Measurements from ENCODE around the gene GRID1. TPM values are rescaled to one million over a fixed set of nuclear protein-coding genes. Genes with fewer than 3 reads are reported as not detected.

GRID1 gene
- total RNA-seq, 1 experiment from 2014 or later = not detected

DNA sequence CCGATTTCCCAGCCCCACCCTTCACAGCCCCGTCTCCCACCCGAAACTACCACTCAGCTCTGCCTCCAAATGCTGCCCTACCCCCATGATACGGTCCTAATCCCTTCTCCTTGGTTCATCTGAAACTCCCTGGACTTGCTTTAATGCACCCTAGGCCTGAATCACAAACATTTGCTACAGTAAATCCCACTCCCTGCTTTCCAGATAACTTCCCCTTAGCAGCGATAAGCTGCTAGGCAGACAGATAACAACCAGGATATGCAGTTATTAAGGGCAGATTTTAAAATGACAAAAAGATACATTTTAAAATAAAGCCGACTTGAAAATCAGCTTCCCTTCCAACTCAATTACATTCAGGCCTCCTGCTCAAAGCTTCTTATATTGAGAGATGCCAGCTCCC is 514.7 kb downstream of the GRID1 start:
- H3K9ac ChIP-seq (ENCODE audit: low read length) = no peak overlapping the region
- CTCF ChIA-PET = no interaction called here
- BruUV-seq (replicated peaks) = no TSS peak

DNA sequence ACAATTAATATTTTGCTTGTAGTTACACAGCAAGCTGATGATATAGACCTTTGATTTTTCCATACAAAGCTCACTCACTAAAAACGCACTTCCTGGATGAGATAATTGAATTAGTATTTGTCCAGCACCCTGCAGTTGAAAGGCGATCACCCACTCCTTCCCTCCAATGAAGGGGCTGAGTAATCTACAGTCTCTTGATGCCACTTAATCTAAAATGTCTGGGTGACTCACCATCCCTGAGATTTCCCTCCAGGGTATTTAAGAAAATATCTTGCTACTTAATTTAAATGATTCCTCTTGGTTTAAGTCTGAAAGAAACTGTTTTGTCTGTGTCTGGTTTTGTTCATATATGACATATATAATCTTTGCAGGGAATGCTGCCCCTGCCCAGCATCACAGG is 515.3 kb downstream of the GRID1 start:
- Histone ChIP-seq H2AFZ (ENCODE audit: low read length) (no peak overlapping the region), H3K9ac (ENCODE audit: low read length) (no peak overlapping the region), H3K9me2 (replicated peaks; ENCODE audit: low read length) (no peaks in the 10 kb centered on the region), H3K4me1 (ENCODE audit: insufficient read depth, low read length) (no peaks in the 10 kb centered on the region), H3K9me3 (ENCODE audit: low read length) (no peaks in the 10 kb centered on the region), H3K27me3 (ENCODE audit: low read length) (no peaks in the 10 kb centered on the region), H3K4me3 (ENCODE audit: low read length) (no peak overlapping the region), H3K4me2 (ENCODE audit: low read length) (no peak overlapping the region), H3K36me3 (ENCODE audit: low read depth, low read length) (no peaks in the 10 kb centered on the region), H3K79me2 (ENCODE audit: low read length) (no peaks in the 10 kb centered on the region), H4K20me1 (ENCODE audit: low read length) (no peaks in the 10 kb centered on the region), H3F3A (ENCODE audit: low read length, unreplicated experiment) (no peaks in the 10 kb centered on the region), H3K27ac (ENCODE audit: low read length) (no peak overlapping the region)
- POLR2A ChIA-PET (ENCODE audit: unreplicated experiment) = no interaction called here
- DNase-seq (no peak), ATAC-seq (no peak)
- TF ChIP-seq, protein P1, sequence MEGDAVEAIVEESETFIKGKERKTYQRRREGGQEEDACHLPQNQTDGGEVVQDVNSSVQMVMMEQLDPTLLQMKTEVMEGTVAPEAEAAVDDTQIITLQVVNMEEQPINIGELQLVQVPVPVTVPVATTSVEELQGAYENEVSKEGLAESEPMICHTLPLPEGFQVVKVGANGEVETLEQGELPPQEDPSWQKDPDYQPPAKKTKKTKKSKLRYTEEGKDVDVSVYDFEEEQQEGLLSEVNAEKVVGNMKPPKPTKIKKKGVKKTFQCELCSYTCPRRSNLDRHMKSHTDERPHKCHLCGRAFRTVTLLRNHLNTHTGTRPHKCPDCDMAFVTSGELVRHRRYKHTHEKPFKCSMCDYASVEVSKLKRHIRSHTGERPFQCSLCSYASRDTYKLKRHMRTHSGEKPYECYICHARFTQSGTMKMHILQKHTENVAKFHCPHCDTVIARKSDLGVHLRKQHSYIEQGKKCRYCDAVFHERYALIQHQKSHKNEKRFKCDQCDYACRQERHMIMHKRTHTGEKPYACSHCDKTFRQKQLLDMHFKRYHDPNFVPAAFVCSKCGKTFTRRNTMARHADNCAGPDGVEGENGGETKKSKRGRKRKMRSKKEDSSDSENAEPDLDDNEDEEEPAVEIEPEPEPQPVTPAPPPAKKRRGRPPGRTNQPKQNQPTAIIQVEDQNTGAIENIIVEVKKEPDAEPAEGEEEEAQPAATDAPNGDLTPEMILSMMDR (conservative IDR thresholded peaks at IDR 0.05; ENCODE audit: low read depth, low read length) = no peak
- TF ChIP-seq EZH2phosphoT487 (IDR thresholded peaks at IDR 0.05; ENCODE audit: borderline replicate concordance, low read length) (no peak), EZH2 (IDR thresholded peaks at IDR 0.05; ENCODE audit: low read length, unreplicated experiment) (no peak)
- intact Hi-C loops (cut with micrococcal nuclease) = no loop called here
- no TSS peak for BruUV-seq (replicated peaks)
- CTCF ChIA-PET = no interaction called here

More for the DNA sequence above, 514.7 kb downstream of the GRID1 start:
- Histone ChIP-seq H3K4me3 (ENCODE audit: low read length) (no peak overlapping the region), H3K9me3 (ENCODE audit: low read length) (no peaks in the 10 kb centered on the region), H3K4me2 (ENCODE audit: low read length) (no peak overlapping the region), H3K79me2 (ENCODE audit: low read length) (no peaks in the 10 kb centered on the region), H3K4me1 (ENCODE audit: insufficient read depth, low read length) (no peaks in the 10 kb centered on the region), H2AFZ (ENCODE audit: low read length) (no peak overlapping the region), H3K27ac (ENCODE audit: low read length) (no peak overlapping the region), H4K20me1 (ENCODE audit: low read length) (no peaks in the 10 kb centered on the region), H3K36me3 (ENCODE audit: low read depth, low read length) (no peaks in the 10 kb centered on the region), H3K27me3 (ENCODE audit: low read length) (no peaks in the 10 kb centered on the region), H3K9me2 (replicated peaks; ENCODE audit: low read length) (no peaks in the 10 kb centered on the region), H3F3A (ENCODE audit: low read length, unreplicated experiment) (no peaks in the 10 kb centered on the region)
- no peak for TF ChIP-seq EZH2phosphoT487 (IDR thresholded peaks at IDR 0.05; ENCODE audit: borderline replicate concordance, low read length)
- TF ChIP-seq, protein P1 (conservative IDR thresholded peaks at IDR 0.05; ENCODE audit: low read depth, low read length) = no peak
- no peak for DNase-seq
- POLR2A ChIA-PET (ENCODE audit: unreplicated experiment) = no interaction called here
- no peak for ATAC-seq
- intact Hi-C loops (cut with micrococcal nuclease) = no loop called here

DNA sequence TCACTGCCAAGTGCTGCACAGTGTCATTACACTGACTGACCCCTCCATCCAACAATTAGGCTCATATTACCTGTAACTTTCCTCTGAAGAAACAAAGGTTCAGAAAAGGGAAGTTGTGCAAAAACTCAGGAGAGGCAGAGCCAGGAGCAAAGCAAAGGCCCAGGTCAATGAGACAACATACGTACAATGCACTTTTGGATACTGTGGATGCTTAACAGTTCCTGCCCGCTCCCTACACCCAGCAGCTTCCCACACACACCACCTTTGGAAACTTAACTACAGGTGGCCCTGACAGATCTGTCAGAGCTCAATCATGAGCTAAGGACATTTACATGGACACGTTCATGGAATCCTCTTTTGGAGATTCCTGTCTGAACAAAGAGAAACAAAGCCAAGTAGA is 515.9 kb downstream of the GRID1 start:
- ATAC-seq (no peak), DNase-seq (no peak)
- Histone ChIP-seq H3K27ac (ENCODE audit: low read length) (no peak overlapping the region), H2AFZ (ENCODE audit: low read length) (no peak overlapping the region), H3K27me3 (ENCODE audit: low read length) (no peaks in the 10 kb centered on the region), H3K4me1 (ENCODE audit: insufficient read depth, low read length) (no peaks in the 10 kb centered on the region), H3F3A (ENCODE audit: low read length, unreplicated experiment) (no peaks in the 10 kb centered on the region), H3K79me2 (ENCODE audit: low read length) (no peaks in the 10 kb centered on the region), H4K20me1 (ENCODE audit: low read length) (no peaks in the 10 kb centered on the region), H3K9ac (ENCODE audit: low read length) (no peak overlapping the region), H3K4me3 (ENCODE audit: low read length) (no peak overlapping the region), H3K9me3 (ENCODE audit: low read length) (no peaks in the 10 kb centered on the region), H3K4me2 (ENCODE audit: low read length) (no peak overlapping the region), H3K9me2 (replicated peaks; ENCODE audit: low read length) (no peaks in the 10 kb centered on the region), H3K36me3 (ENCODE audit: low read depth, low read length) (no peaks in the 10 kb centered on the region)
- intact Hi-C loops (cut with micrococcal nuclease) = no loop called here
- ChIA-PET POLR2A (ENCODE audit: unreplicated experiment) (no interaction called here), CTCF (no interaction called here)
- no TSS peak for BruUV-seq (replicated peaks)
- TF ChIP-seq EZH2 (IDR thresholded peaks at IDR 0.05; ENCODE audit: low read length, unreplicated experiment) (no peak), EZH2phosphoT487 (IDR thresholded peaks at IDR 0.05; ENCODE audit: borderline replicate concordance, low read length) (no peak)
- TF ChIP-seq, protein P1 (conservative IDR thresholded peaks at IDR 0.05; ENCODE audit: low read depth, low read length) = no peak

Data from PC-3 (cell line).